ENCODE measurements around the gene CTNNA1.
"Not testable (repeated sequence)": the region's sequence is repeated elsewhere in the genome, so short reads cannot be mapped to it uniquely, and the experiment has no call there.

Gene CTNNA1

GRCh38 chr5:138905541-138905940 is 152.3 kb downstream of the CTNNA1 start:
- DNase-seq: no peak

GRCh38 chr5:138909734-138910133 is 156.5 kb downstream of the CTNNA1 start:
- DNase-seq: no peak

GRCh38 chr5:138910546-138911185 is 157.4 kb downstream of the CTNNA1 start:
- no peak for DNase-seq

- no peak for DNase-seq
These were observed 158.2 kb downstream of the CTNNA1 start for GRCh38 chr5:138911441-138911840.

GRCh38 chr5:138912093-138912492 is 158.9 kb downstream of the CTNNA1 start:
- no peak for DNase-seq

GRCh38 chr5:138913773-138914172 is 160.5 kb downstream of the CTNNA1 start:
- no peak for DNase-seq

- DNase-seq: no peak
These were observed 161.1 kb downstream of the CTNNA1 start for GRCh38 chr5:138914338-138914737.

GRCh38 chr5:138918686-138919085 is 165.5 kb downstream of the CTNNA1 start:
- DNase-seq: no peak

GRCh38 chr5:138920181-138920580 is 167.0 kb downstream of the CTNNA1 start:
- DNase-seq: no peak

- DNase-seq: not testable (repeated sequence)
These were observed 168.1 kb downstream of the CTNNA1 start for GRCh38 chr5:138921362-138921761.

- no peak for DNase-seq
These were observed 169.3 kb downstream of the CTNNA1 start for GRCh38 chr5:138922494-138922893.

GRCh38 chr5:138925090-138925635 is 171.9 kb downstream of the CTNNA1 start:
- DNase-seq: no peak

- DNase-seq: no peak
These were observed 173.0 kb downstream of the CTNNA1 start for GRCh38 chr5:138926257-138926656.

GRCh38 chr5:138926688-138927448 is 173.6 kb downstream of the CTNNA1 start:
- DNase-seq: no peak

GRCh38 chr5:138927544-138927943 is 174.3 kb downstream of the CTNNA1 start:
- no peak for DNase-seq

- no peak for DNase-seq
These were observed 174.8 kb downstream of the CTNNA1 start for GRCh38 chr5:138927979-138928378.

- DNase-seq: no peak
These were observed 176.3 kb downstream of the CTNNA1 start for GRCh38 chr5:138929571-138929955.

- no peak for DNase-seq
These were observed 177.3 kb downstream of the CTNNA1 start for GRCh38 chr5:138930371-138931097.

GRCh38 chr5:138932171-138932810 is 179.1 kb downstream of the CTNNA1 start:
- no peak for DNase-seq

- DNase-seq: no peak
These were observed 180.5 kb downstream of the CTNNA1 start for GRCh38 chr5:138933522-138934290.

- no peak for DNase-seq
These were observed 181.7 kb downstream of the CTNNA1 start for GRCh38 chr5:138934971-138935370.

GRCh38 chr5:138935466-138935865 is 182.2 kb downstream of the CTNNA1 start:
- no peak for DNase-seq
